Body of pancreas (tissue), 4 donors: ENCODE data around the gene NLRP6. TPM values are rescaled to one million over a fixed set of nuclear protein-coding genes. Genes with fewer than 3 reads are reported as not detected.
A peak's percentile ranks its signal among the peaks of the same experiment; 100 is the strongest.

Experiments
- ATAC-seq: fragments of 150-250 bp; one replicate; pipeline ENCODE4 v1.9.1; 2016
- DNase-seq, 4 donors: peaks; one replicate each; pipeline ENCODE4 v3.0.0-alpha.2; 2019
- H3K27ac ChIP-seq, 4 donors: fragments of 200-600 bp; sonication (generic); 1 replicate in 3 of 4; 2 replicates in 1 of 4; pipeline versions ENCODE4 v1.5.1 to v1.6.1; 2016 to 2019; ENCODE audit warnings: mild to moderate bottlenecking in 1 of 4, mixed read lengths in 1 of 4, moderate library complexity in 1 of 4
- H3K27me3 ChIP-seq, 2 donors: fragments of 200-600 bp; sonication (generic); one replicate each; pipeline ENCODE4 v1.6.0; 2016; ENCODE audit warnings: mild to moderate bottlenecking in 1 of 2
- H3K36me3 ChIP-seq, 2 donors: fragments of 200-600 bp; sonication (generic); replicated peaks in 1 of 2; 2 replicates each; pipeline ENCODE4 v1.5.1; 2016; ENCODE audit warnings: low read depth in 2 of 2; ENCODE audit not compliant: insufficient read depth in 1 of 2
- H3K4me1 ChIP-seq: fragments of 200-600 bp; sonication (generic); one replicate; pipeline ENCODE4 v1.6.0; 2016
- H3K4me3 ChIP-seq, 2 donors: fragments of 200-600 bp; sonication (generic); 1 replicate in 1 of 2; 2 replicates in 1 of 2; pipeline ENCODE4 v1.5.1; 2016 to 2019
- H3K9me3 ChIP-seq, 3 donors: fragments of 200-600 bp; sonication (generic); 1 replicate in 2 of 3; 2 replicates in 1 of 3; pipeline ENCODE4 v1.5.1; 2016
- POLR2A ChIP-seq, 3 donors: fragments of 450-650 bp; IDR thresholded peaks; one replicate each; pipeline ENCODE4 v1.6.1; 2016; ENCODE audit warnings: antibody characterized with exemption in 3 of 3, mild to moderate bottlenecking in 2 of 3
- WGBS, 2 donors: methylation state at CpG; one replicate each; pipeline ENCODE4 v1.1.5; 2017; 5-methylcytosine and 5-hydroxymethylcytosine counted together
- intact Hi-C: fragments of 100-400 bp; cut with DNase I; formaldehyde crosslinking; loops from one replicate; pipeline ENCODE4 v1.15.1; 2023
- total RNA-seq, 2 donors: library from RNA; depleted of rRNA; stranded (reverse); fragments of >200 nt; gene quantifications; one replicate each; pipeline ENCODE4 v1.1.0, GENCODE V29; 2016
- TF ChIP-seq, protein P1 (sequence below), 7 experiments: fragments of 450-650 bp in 4 of 7; fragments of 200-600 bp in 3 of 7; sonication (generic) in 3 of 7; IDR thresholded peaks; one replicate each; pipeline ENCODE4 v1.5.1; 2016 to 2019; ENCODE audit warnings: antibody characterized with exemption in 7 of 7

The NLRP6 gene
- total RNA-seq, 2 donors from 2014 or later = 1.0 TPM; not detected in 1

DNA sequence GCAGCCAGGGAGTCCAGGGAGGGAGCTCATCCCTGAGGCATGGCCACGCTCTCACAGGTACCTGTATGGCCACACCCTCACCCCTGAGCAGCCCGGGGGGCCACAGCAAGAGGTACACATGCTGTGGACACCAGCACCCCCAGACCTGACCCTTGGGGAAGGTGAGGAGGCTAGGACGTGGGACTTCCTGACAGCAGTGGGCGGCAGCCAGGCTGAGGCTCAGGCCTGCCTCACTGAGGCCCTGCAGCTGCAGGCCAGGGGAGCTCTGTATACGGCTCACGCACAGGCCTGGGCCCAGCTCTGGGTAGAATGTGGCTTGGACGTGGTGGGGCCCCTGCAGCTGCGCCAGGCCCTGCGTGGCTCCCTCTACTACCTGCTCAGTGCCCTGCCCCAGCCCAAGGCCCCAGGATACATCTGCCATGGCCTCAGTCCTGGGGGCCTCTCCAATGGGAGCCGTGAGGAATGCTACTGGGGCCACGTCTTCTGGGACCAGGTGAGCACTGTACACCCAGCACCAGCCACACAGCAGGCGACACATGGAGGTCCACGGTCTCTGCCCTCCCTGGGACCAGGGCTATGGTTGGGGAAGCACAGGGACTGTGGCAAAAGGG is 12.5 kb downstream of the NLRP6 start:
- H3K4me3 ChIP-seq = no peak overlapping the region
- peaks cover 80% of the 10 kb centered on the region for H3K4me1 ChIP-seq
- H3K36me3 ChIP-seq = peaks cover 0 to 3% of the 10 kb centered on the region in 2 donors
- TF ChIP-seq, protein P1, sequence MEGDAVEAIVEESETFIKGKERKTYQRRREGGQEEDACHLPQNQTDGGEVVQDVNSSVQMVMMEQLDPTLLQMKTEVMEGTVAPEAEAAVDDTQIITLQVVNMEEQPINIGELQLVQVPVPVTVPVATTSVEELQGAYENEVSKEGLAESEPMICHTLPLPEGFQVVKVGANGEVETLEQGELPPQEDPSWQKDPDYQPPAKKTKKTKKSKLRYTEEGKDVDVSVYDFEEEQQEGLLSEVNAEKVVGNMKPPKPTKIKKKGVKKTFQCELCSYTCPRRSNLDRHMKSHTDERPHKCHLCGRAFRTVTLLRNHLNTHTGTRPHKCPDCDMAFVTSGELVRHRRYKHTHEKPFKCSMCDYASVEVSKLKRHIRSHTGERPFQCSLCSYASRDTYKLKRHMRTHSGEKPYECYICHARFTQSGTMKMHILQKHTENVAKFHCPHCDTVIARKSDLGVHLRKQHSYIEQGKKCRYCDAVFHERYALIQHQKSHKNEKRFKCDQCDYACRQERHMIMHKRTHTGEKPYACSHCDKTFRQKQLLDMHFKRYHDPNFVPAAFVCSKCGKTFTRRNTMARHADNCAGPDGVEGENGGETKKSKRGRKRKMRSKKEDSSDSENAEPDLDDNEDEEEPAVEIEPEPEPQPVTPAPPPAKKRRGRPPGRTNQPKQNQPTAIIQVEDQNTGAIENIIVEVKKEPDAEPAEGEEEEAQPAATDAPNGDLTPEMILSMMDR (IDR thresholded peaks at IDR 0.05) = no peak
- no peak for TF ChIP-seq POLR2A (IDR thresholded peaks at IDR 0.05)
- ATAC-seq (no peak), DNase-seq (peak; percentile 4 to 15 (median 9))
- WGBS, 2 donors = 67% methylated on average over 13 of the region's 13 CpGs; no CpG with 5 or more reads in 1 of the 2 donors
- no peaks in the 10 kb centered on the region for H3K27me3 ChIP-seq
- H3K27ac ChIP-seq = peak overlapping the region in 2 of 4 donors; percentile 22 to 93
- intact Hi-C loops = no loop called here
- no peaks in the 10 kb centered on the region for H3K9me3 ChIP-seq

DNA sequence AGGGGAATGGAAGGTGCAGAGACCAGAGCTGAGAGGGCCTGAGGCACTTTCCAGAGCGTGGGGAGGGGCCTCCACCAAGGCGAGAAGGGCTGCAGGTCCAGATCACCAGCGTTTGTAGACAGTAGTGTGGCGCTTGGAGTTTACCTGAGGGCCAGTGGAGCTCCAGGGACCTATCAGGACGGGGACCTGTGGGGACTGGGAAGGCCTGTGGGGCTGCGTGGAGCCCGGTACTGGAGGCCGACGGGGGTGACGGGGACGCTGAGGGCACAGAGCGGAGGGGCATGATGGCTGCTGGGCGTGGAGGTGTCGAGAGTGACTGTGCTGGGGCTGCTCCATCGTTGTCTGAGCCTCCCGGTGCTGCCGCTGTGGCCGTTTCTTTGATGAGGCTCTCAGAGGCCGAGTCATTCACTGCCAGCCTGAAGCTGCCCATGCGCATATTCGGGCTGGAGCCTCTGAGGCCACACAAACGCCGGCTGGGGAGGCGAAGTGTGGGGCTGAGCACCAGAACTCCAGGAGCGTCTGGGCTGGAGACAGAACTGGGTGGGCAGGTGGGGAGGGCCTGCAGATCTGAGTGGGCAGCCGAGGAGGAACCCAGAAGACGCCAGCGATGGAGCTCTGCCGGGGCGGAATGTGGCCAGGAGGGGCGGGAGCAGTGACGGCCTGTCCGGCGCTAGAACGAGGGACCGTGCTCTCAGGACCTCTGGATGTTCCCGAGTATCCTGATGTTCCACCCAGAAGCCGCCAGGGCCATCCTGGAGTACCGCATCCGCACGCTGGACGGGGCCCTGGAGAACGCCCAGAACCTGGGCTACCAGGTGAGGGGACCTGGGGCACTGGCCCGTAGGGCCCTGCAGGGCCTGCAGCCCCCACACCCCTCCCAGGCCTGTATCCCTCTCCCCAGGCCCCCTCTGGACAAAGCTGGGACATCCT is 13.3 kb downstream of the NLRP6 start:
- peak in 3 of 4 donors; percentile 2 to 19 (median 3) for DNase-seq
- peak overlapping the region in 2 of 4 donors; percentile 21 to 25 for H3K27ac ChIP-seq

DNA sequence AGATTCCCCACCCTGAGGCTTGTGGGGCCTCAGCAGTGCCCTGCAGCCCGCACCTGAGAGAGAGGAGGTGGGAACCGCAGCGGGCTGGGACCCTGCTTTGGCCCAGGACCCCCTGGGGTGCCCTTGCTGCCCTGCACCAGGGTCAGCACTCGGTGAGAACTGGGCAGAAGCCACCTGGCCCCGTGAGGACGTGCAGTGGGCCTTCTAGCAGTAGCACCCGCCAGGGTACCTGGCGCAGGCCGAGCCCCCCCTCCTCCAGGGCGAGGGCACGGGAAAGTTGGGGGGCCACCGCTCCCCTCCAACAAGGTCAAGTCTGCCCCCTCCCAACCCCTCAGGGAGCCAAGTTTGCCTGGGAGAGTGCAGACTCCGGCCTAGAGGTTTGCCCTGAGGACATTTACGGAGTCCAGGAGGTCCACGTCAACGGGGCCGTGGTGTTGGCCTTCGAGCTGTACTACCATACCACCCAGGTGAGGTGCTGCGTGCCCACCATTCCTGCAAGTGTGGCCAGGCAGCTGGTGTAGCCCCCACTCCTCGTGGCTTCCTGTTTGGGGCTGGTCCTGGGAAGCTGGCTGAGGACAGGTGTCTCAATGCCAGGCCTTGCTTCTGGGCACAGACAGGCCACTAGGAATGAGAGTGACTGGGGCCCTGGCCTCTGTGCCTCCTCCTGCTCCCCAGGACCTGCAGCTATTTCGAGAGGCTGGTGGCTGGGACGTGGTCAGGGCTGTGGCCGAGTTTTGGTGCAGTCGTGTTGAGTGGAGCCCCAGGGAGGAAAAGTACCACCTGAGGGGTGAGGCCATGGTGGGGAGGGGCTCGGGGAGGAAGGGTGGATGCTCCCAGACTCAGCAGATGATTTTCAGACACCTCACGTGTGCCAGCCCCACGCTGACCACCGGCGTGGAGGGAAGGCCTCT is 14.3 kb downstream of the NLRP6 start:
- peak in 2 of 4 donors; percentile 11 to 13 for DNase-seq

More for the DNA sequence above, 13.3 kb downstream of the NLRP6 start:
- H3K27me3 ChIP-seq = no peaks in the 10 kb centered on the region
- no peak overlapping the region for H3K4me3 ChIP-seq
- H3K36me3 ChIP-seq = peaks cover 0 to 3% of the 10 kb centered on the region in 2 donors
- 83 to 87% methylated on average over 31 to 37 of the region's 44 CpGs for WGBS, 2 donors
- ATAC-seq = no peak
- no peaks in the 10 kb centered on the region for H3K9me3 ChIP-seq
- intact Hi-C loops = no loop called here
- peaks cover 87% of the 10 kb centered on the region for H3K4me1 ChIP-seq
- TF ChIP-seq, protein P1 (IDR thresholded peaks at IDR 0.05) = no peak
- no peak for TF ChIP-seq POLR2A (IDR thresholded peaks at IDR 0.05)

DNA sequence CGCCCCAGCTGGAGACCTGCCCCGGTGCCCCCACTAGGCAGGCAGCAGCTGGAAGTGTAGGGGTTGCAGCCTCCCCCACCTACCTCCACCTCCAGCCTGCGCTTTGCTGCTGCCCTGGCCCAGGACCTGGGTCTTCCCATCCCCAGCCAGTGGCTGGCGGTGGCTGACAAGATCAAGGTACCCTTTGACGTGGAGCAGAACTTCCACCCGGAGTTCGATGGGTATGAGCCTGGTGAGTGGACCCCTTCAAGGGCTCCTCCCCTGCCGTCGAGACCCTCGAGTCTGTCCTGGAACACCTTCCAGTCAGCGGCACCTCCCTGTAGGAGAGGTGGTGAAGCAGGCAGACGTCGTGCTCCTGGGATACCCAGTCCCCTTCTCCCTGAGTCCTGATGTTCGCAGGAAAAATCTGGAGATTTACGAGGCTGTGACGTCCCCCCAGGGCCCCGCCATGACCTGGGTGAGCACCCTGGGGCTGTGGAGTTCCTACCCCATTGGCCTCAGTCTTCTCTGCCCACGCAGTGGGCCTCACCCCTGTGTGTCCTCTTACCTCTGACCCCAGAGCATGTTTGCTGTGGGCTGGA is 15.2 kb downstream of the NLRP6 start:
- Histone ChIP-seq H3K9me3 (no peaks in the 10 kb centered on the region), H3K27me3 (no peaks in the 10 kb centered on the region), H3K27ac (no peak overlapping the region), H3K4me1 (peaks cover 89% of the 10 kb centered on the region), H3K4me3 (no peak overlapping the region), H3K36me3 (peaks cover 0 to 3% of the 10 kb centered on the region in 2 donors)
- ATAC-seq (no peak), DNase-seq (peak in 2 of 4 donors; percentile 11 to 13)
- TF ChIP-seq, protein P1 (IDR thresholded peaks at IDR 0.05) = no peak
- intact Hi-C loops = no loop called here
- WGBS, 2 donors = 86% methylated on average over 10 to 16 of the region's 18 CpGs

More for the DNA sequence above, 14.3 kb downstream of the NLRP6 start:
- Histone ChIP-seq H3K27me3 (no peaks in the 10 kb centered on the region), H3K4me1 (peaks cover 86% of the 10 kb centered on the region), H3K4me3 (no peak overlapping the region), H3K9me3 (no peaks in the 10 kb centered on the region), H3K27ac (peak overlapping the region in 2 of 4 donors; percentile 21 to 25), H3K36me3 (peaks cover 0 to 3% of the 10 kb centered on the region in 2 donors)
- TF ChIP-seq, protein P1 (IDR thresholded peaks at IDR 0.05) = no peak
- no peak for TF ChIP-seq POLR2A (IDR thresholded peaks at IDR 0.05)
- intact Hi-C loops = no loop called here
- WGBS, 2 donors = 79 to 85% methylated on average over 7 to 29 of the region's 29 CpGs
- ATAC-seq = no peak
